ENCODE data around the gene FBXW8.

Gene FBXW8

DNA sequence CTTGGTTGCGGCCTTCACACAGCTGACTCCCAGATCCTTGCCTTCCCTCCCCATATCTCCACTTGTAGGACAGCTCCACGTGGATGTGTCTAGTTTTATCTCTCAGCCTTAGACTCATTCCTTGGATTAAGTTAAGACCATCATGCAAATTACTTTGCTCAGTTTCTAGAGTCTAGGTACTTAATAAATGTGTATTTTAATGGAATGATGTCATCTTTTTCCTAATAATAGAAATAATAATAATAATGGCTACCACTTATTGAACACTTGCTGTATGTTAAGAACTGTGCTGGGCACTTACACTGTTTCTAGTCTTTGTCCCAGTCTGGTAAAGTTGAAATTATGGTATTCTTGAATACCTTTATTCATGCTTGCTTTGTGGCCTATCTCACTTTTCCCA lies 37.5 kb downstream of the FBXW8 start:
- no peak overlapping the region for H3K4me3 ChIP-seq
- no peak overlapping the region for H3K9ac ChIP-seq (ENCODE audit: insufficient read length)
- TF ChIP-seq EZH2 (IDR thresholded peaks at IDR 0.05), result no peak
- H3K9me3 ChIP-seq (ENCODE audit: low read depth, low read length), result no peaks in the 10 kb centered on the region; the same call in 1 of the 2 replicates
- DNase-seq (ENCODE audit: low read depth, low spot score), result no peak
- H3K27ac ChIP-seq, result no peak overlapping the region
- H3K36me3 ChIP-seq (ENCODE audit: insufficient read depth, low read length), result peaks cover 42% of the 10 kb centered on the region

- TF ChIP-seq FOXP2 (optimal IDR thresholded peaks at IDR 0.05; ENCODE audit: control extremely low read depth, extremely low read length, insufficient read depth), result no peak
- TF ChIP-seq POLR2AphosphoS5 (IDR thresholded peaks at IDR 0.05; ENCODE audit: borderline replicate concordance, low read depth, low read length), result no peak
- TF ChIP-seq EZH2 (IDR thresholded peaks at IDR 0.05), result no peak
- Histone ChIP-seq H3K9me3 (ENCODE audit: low read depth, low read length) (no peaks in the 10 kb centered on the region), H3K9ac (ENCODE audit: insufficient read length) (no peak overlapping the region), H3K27ac (no peak overlapping the region), H3K4me3 (no peak overlapping the region), H3K36me3 (ENCODE audit: insufficient read depth, low read length) (peaks cover 21% of the 10 kb centered on the region; the same call in 1 of the 2 replicates)
- DNase-seq (ENCODE audit: low read depth, low spot score), result no peak
Observed at GRCh38 chr12:116950628-116951325, 40.0 kb downstream of the FBXW8 start.

- no peak for DNase-seq (ENCODE audit: low read depth, low spot score)
- no peak overlapping the region for H3K9ac ChIP-seq (ENCODE audit: insufficient read length)
- H3K4me3 ChIP-seq, result no peak overlapping the region
- TF ChIP-seq POLR2AphosphoS5 (IDR thresholded peaks at IDR 0.05; ENCODE audit: borderline replicate concordance, low read depth, low read length) (no peak), FOXP2 (optimal IDR thresholded peaks at IDR 0.05; ENCODE audit: control extremely low read depth, extremely low read length, insufficient read depth) (no peak), EZH2 (IDR thresholded peaks at IDR 0.05) (no peak)
- H3K27ac ChIP-seq, result no peak overlapping the region
- H3K36me3 ChIP-seq (ENCODE audit: insufficient read depth, low read length), result peaks cover 6% of the 10 kb centered on the region; the same call in 1 of the 2 replicates
- no peaks in the 10 kb centered on the region for H3K9me3 ChIP-seq (ENCODE audit: low read depth, low read length)
Observed at GRCh38 chr12:116954710-116955381, 44.1 kb downstream of the FBXW8 start.

DNA sequence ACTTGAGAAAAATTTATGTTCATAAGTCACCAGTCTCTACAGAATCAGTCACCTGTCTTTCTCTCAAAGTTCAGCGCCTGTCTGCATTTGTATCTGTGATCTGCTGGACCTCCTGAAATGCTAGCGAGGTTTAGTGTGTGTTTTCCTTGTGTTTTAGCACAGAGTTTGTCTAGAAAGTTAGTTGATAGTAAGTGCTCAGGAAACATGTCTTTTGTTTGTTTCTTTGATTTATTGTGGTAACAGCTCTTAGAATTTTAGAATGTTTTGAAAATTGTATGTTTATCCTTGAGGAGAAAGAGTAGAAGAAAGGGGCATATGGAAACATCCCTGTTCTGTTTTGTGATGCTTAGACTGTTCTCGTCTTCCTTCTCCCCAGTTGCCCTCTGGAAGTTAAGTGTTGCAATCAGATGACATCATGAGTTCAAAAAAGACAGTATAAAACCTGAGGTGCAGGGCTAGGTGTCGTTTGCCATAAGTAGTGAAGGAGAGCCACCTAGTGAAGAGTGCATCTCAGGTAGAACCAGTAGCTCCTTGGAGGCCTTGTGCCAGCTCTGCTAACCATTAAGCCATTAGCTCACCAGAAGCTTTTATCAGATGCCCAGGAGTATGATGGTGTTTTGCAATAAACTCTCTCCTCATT lies 44.8 kb downstream of the FBXW8 start:
- DNase-seq (ENCODE audit: low read depth, low spot score), result no peak
- no peak for TF ChIP-seq FOXP2 (optimal IDR thresholded peaks at IDR 0.05; ENCODE audit: control extremely low read depth, extremely low read length, insufficient read depth)
- no peak for TF ChIP-seq EZH2 (IDR thresholded peaks at IDR 0.05)
- no peak for TF ChIP-seq POLR2AphosphoS5 (IDR thresholded peaks at IDR 0.05; ENCODE audit: borderline replicate concordance, low read depth, low read length)
- H3K4me3 ChIP-seq, result no peak overlapping the region

DNA sequence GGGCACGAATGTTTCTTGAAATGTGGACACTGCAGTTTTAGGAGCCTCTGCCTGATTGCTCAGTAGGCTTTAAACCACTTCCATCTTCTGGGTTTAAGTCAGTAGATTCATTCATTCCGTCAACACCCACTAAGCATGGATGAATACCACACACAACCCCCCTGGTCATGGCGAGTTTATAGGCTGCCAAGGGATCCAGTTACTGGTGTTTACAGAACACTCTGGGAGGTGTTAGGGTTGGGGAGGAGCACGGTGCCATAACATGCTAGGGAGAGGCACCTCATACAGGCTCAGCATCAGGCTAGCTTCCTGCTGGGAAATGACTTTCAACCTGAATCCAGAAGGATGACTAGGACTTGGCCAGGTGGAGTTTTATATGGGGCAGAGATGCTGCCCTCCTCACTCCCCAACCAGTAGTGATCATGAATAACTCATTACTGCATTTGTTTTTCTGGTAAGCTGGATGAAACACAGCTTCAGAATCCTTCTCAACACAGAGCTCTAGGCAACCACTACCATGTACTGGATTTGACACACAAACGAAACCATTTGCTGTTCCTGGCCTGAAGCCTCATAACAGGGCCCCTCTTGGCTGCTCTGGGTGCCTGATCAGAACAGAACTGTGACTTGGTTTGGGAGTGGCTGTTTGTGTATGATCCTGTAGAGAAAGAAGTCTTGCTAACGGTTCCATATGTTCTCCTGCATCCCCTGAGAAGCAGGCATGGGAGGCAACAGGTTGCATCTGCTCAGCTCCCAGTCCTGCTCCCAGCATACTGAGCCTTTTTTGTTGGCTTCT lies 47.9 kb downstream of the FBXW8 start:
- no peak for DNase-seq (ENCODE audit: low read depth, low spot score)
- Histone ChIP-seq H3K36me3 (ENCODE audit: insufficient read depth, low read length) (0 out of 2 replicates have a peak, but pooled peaks cover 6% of the 10 kb centered on the region), H3K27ac (no peak overlapping the region), H3K9me3 (ENCODE audit: low read depth, low read length) (no peaks in the 10 kb centered on the region), H3K9ac (ENCODE audit: insufficient read length) (no peak overlapping the region), H3K4me3 (no peak overlapping the region)
- TF ChIP-seq EZH2 (IDR thresholded peaks at IDR 0.05) (no peak), FOXP2 (optimal IDR thresholded peaks at IDR 0.05; ENCODE audit: control extremely low read depth, extremely low read length, insufficient read depth) (no peak), POLR2AphosphoS5 (IDR thresholded peaks at IDR 0.05; ENCODE audit: borderline replicate concordance, low read depth, low read length) (no peak)

More for the DNA sequence above, 44.8 kb downstream of the FBXW8 start:
- H3K9ac ChIP-seq (ENCODE audit: insufficient read length), result no peak overlapping the region
- H3K9me3 ChIP-seq (ENCODE audit: low read depth, low read length), result no peaks in the 10 kb centered on the region
- H3K27ac ChIP-seq, result no peak overlapping the region
- H3K36me3 ChIP-seq (ENCODE audit: insufficient read depth, low read length), result peaks cover 6% of the 10 kb centered on the region; the same call in 1 of the 2 replicates

- no peak overlapping the region for H3K27ac ChIP-seq
- no peaks in the 10 kb centered on the region for H3K9me3 ChIP-seq (ENCODE audit: low read depth, low read length)
- no peak for TF ChIP-seq EZH2 (IDR thresholded peaks at IDR 0.05)
- no peak for TF ChIP-seq FOXP2 (optimal IDR thresholded peaks at IDR 0.05; ENCODE audit: control extremely low read depth, extremely low read length, insufficient read depth)
- no peak for TF ChIP-seq POLR2AphosphoS5 (IDR thresholded peaks at IDR 0.05; ENCODE audit: borderline replicate concordance, low read depth, low read length)
- H3K9ac ChIP-seq (ENCODE audit: insufficient read length), result no peak overlapping the region
- H3K36me3 ChIP-seq (ENCODE audit: insufficient read depth, low read length), result 0 out of 2 replicates have a peak, but pooled peaks cover 6% of the 10 kb centered on the region
- DNase-seq (ENCODE audit: low read depth, low spot score), result no peak
- H3K4me3 ChIP-seq, result no peak overlapping the region
Observed at GRCh38 chr12:116959198-116959460, 48.4 kb downstream of the FBXW8 start.

DNA sequence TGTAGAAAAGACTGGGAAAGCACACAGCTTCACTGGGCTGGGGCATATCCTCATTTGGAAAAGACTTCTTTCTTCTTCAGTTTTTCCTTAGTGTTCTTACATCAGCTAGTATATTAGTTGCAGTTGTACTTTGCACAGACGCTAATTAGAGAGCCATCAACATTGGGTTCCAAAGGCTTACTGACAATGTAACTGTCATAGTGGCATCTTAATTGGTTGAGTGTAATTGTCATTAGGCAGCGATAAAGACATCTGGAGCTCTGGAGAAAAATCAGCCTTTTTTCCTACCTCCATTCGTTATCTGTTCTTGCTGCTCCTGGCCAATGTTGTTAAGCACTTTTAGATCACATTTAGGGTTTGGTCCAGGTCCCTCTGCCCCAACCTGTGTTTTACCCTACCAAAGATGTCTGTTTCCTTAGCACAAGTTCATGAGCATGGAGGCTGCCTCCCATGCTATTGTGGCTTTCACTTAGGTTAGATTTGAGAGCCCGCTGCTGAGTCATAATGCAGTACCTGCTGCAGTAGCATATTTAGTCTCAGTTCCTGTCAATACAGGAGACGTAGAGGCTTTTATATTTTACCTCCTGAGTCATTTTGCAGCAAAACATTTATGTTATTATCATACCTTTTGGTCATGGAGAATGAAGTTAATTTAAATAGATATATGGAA lies 49.2 kb downstream of the FBXW8 start:
- Histone ChIP-seq H3K9me3 (ENCODE audit: low read depth, low read length) (no peaks in the 10 kb centered on the region), H3K9ac (ENCODE audit: insufficient read length) (no peak overlapping the region), H3K36me3 (ENCODE audit: insufficient read depth, low read length) (peaks cover 12% of the 10 kb centered on the region; the same call in 1 of the 2 replicates), H3K4me3 (no peak overlapping the region), H3K27ac (no peak overlapping the region)
- no peak for DNase-seq (ENCODE audit: low read depth, low spot score)
- TF ChIP-seq EZH2 (IDR thresholded peaks at IDR 0.05), result no peak
- TF ChIP-seq FOXP2 (optimal IDR thresholded peaks at IDR 0.05; ENCODE audit: control extremely low read depth, extremely low read length, insufficient read depth), result no peak
- no peak for TF ChIP-seq POLR2AphosphoS5 (IDR thresholded peaks at IDR 0.05; ENCODE audit: borderline replicate concordance, low read depth, low read length)
